Measurements from ENCODE around the gene MPI. TPM values are rescaled to one million over a fixed set of nuclear protein-coding genes. Genes with fewer than 3 reads are reported as not detected.
A peak's percentile ranks its signal among the peaks of the same experiment; 100 is the strongest.

Gene MPI
- total RNA-seq, 1 donor from 2014 or later, result 25.9 TPM

DNA sequence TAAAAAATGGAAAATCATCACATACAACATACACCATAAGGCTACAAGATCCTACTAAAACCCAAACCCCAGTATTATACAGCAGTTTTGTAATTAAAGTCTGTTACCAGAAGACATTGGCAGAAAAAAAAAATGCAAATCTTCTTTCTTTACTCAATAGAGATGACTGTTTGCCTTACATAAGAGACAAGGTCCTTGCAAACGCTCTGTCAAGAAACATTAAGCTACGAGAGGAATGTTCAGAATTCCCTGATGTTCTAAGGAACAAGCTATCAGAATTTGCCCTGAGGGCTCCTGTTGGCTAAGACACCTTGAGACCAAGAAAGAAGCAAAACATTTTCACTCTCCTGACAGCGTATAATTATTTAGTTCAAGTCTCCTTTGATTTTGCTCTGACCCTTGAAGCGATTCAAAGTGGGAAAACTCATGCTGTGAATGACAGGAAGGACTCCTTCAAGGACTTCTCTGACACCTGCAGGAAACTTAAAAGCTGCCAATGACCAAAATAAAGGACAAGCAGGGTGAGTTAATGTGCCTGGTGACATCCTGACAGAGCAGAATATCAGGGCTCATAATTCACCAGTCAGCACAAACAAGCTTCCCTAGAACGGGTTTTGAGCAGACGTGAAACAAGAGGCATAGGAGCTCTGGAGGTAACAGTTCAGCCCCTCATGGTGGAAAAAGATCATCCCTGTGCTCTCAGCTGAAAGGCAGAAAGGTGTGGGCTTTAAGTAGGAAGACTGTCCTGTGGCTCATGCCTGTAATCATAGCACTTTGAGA lies 19.2 kb upstream of the MPI start:
- Mint-ChIP-seq H3K36me3 (ENCODE audit: low read depth, unreplicated experiment) (peaks cover 11% of the 10 kb centered on the region), H3K4me1 (ENCODE audit: low read depth, unreplicated experiment) (peaks cover 37% of the 10 kb centered on the region), H3K9me3 (ENCODE audit: unreplicated experiment) (peaks cover 4% of the 10 kb centered on the region), H3K4me3 (ENCODE audit: unreplicated experiment) (peak overlapping the region; percentile 41), H3K27me3 (ENCODE audit: low read depth, unreplicated experiment) (no peaks in the 10 kb centered on the region), H3K27ac (ENCODE audit: unreplicated experiment) (no peak overlapping the region)
- no peak overlapping the region for H3K9ac ChIP-seq (ENCODE audit: low read length)
- peaks cover 15% of the 10 kb centered on the region for H3K4me1 ChIP-seq (ENCODE audit: insufficient read depth, low read length)
- no peaks in the 10 kb centered on the region for H3K27me3 ChIP-seq (ENCODE audit: insufficient read depth, low read length)
- no peak overlapping the region for H3K4me3 ChIP-seq (ENCODE audit: insufficient read depth, low read depth, low read length)
- no peak overlapping the region for H3K27ac ChIP-seq (ENCODE audit: low read depth, low read length)
- peaks cover 68% of the 10 kb centered on the region for H4K20me1 ChIP-seq (ENCODE audit: insufficient read depth, low read length)
- H2AFZ ChIP-seq (ENCODE audit: low read depth, low read length), result no peak overlapping the region
- H3K4me2 ChIP-seq (ENCODE audit: low read length), result peak overlapping the region; percentile 4
- TF ChIP-seq, protein P1, sequence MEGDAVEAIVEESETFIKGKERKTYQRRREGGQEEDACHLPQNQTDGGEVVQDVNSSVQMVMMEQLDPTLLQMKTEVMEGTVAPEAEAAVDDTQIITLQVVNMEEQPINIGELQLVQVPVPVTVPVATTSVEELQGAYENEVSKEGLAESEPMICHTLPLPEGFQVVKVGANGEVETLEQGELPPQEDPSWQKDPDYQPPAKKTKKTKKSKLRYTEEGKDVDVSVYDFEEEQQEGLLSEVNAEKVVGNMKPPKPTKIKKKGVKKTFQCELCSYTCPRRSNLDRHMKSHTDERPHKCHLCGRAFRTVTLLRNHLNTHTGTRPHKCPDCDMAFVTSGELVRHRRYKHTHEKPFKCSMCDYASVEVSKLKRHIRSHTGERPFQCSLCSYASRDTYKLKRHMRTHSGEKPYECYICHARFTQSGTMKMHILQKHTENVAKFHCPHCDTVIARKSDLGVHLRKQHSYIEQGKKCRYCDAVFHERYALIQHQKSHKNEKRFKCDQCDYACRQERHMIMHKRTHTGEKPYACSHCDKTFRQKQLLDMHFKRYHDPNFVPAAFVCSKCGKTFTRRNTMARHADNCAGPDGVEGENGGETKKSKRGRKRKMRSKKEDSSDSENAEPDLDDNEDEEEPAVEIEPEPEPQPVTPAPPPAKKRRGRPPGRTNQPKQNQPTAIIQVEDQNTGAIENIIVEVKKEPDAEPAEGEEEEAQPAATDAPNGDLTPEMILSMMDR (IDR thresholded peaks at IDR 0.05; ENCODE audit: insufficient read depth, low read depth, low read length), result no peak
- TF ChIP-seq EZH2 (IDR thresholded peaks at IDR 0.05; ENCODE audit: insufficient read depth, low read length), result no peak
- H3K9me3 ChIP-seq (ENCODE audit: insufficient read depth, low read depth, low read length), result no peaks in the 10 kb centered on the region
- FAIRE-seq, result no peak
- H3K36me3 ChIP-seq (ENCODE audit: insufficient read depth, low read length), result no peaks in the 10 kb centered on the region
- peaks cover 67% of the 10 kb centered on the region for H3K79me2 ChIP-seq (ENCODE audit: insufficient read depth, low read length)
- no peak for DNase-seq (ENCODE audit: low read depth)

DNA sequence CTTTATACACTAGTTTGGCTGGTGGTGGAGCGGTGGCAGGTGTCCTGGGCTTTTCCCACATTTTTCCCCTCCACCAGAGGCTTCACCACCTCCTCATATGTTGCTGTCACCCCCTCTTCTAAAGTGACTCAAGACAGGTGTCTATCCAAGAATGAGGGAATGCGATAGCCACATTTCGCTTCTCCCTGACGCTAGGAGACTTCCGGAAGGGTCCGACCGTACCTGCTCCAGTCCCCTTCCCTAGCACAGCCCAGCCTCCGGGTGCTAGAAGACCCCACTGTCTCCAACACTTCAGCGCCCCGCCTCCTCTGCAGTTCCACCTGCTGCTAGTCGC lies 17.2 kb upstream of the MPI start:
- Mint-ChIP-seq H3K4me1 (ENCODE audit: low read depth, unreplicated experiment) (peaks cover 30% of the 10 kb centered on the region), H3K4me3 (ENCODE audit: unreplicated experiment) (peak overlapping the region; percentile 98), H3K36me3 (ENCODE audit: low read depth, unreplicated experiment) (peaks cover 5% of the 10 kb centered on the region), H3K9me3 (ENCODE audit: unreplicated experiment) (peaks cover 4% of the 10 kb centered on the region), H3K27ac (ENCODE audit: unreplicated experiment) (peak overlapping the region; percentile 91), H3K27me3 (ENCODE audit: low read depth, unreplicated experiment) (peaks cover 1% of the 10 kb centered on the region)
- no peak for FAIRE-seq
- peak overlapping the region; percentile 96 for H3K9ac ChIP-seq (ENCODE audit: low read length)
- H3K27me3 ChIP-seq (ENCODE audit: insufficient read depth, low read length), result no peaks in the 10 kb centered on the region
- no peaks in the 10 kb centered on the region for H3K36me3 ChIP-seq (ENCODE audit: insufficient read depth, low read length)
- peaks cover 50% of the 10 kb centered on the region for H3K79me2 ChIP-seq (ENCODE audit: insufficient read depth, low read length)
- H3K4me3 ChIP-seq (ENCODE audit: insufficient read depth, low read depth, low read length), result peak overlapping the region; percentile 67
- H3K4me1 ChIP-seq (ENCODE audit: insufficient read depth, low read length), result peaks cover 8% of the 10 kb centered on the region
- peak overlapping the region; percentile 97 for H3K27ac ChIP-seq (ENCODE audit: low read depth, low read length)
- TF ChIP-seq, protein P1 (IDR thresholded peaks at IDR 0.05; ENCODE audit: insufficient read depth, low read depth, low read length), result no peak
- TF ChIP-seq EZH2 (IDR thresholded peaks at IDR 0.05; ENCODE audit: insufficient read depth, low read length), result no peak
- no peaks in the 10 kb centered on the region for H3K9me3 ChIP-seq (ENCODE audit: insufficient read depth, low read depth, low read length)
- no peak for DNase-seq (ENCODE audit: low read depth)
- peak overlapping the region; percentile 97 for H2AFZ ChIP-seq (ENCODE audit: low read depth, low read length)
- H4K20me1 ChIP-seq (ENCODE audit: insufficient read depth, low read length), result peaks cover 49% of the 10 kb centered on the region
- peak overlapping the region; percentile 86 for H3K4me2 ChIP-seq (ENCODE audit: low read length)

All from astrocyte (in vitro differentiated cells and primary cell).